NT2/D1 (cell line): ENCODE measurements around the gene RNF10.
A peak's percentile ranks its signal among the peaks of the same experiment; 100 is the strongest.

Experiments
- DNase-seq: peaks from one replicate; pipeline ENCODE4 v3.0.0-alpha.2; 2011; ENCODE audit warnings: low read depth, low spot score
- H3K27me3 ChIP-seq: 2 replicates; pipeline ENCODE4 v1.6.0; 2011; ENCODE audit warnings: mild to moderate bottlenecking; ENCODE audit not compliant: insufficient read length, insufficient read depth
- H3K36me3 ChIP-seq: 2 replicates; pipeline ENCODE4 v1.6.1; 2011; ENCODE audit warnings: mild to moderate bottlenecking, low read length, mixed read lengths; ENCODE audit not compliant: insufficient read depth, insufficient read length
- H3K4me1 ChIP-seq: 2 replicates; pipeline ENCODE4 v1.5.1; 2011; ENCODE audit not compliant: insufficient read depth, insufficient read length
- H3K4me3 ChIP-seq: 2 replicates; pipeline ENCODE4 v1.5.1; 2011; ENCODE audit warnings: low read depth; ENCODE audit not compliant: insufficient read length
- H3K9ac ChIP-seq: 2 replicates; pipeline ENCODE4 v1.6.0; 2011; ENCODE audit warnings: low read depth; ENCODE audit not compliant: insufficient read length
- H3K9me3 ChIP-seq: 2 replicates; pipeline ENCODE4 v1.5.1; 2011; ENCODE audit warnings: mild to moderate bottlenecking, low read length; ENCODE audit not compliant: insufficient read depth
- SUZ12 ChIP-seq: IDR thresholded peaks from 2 replicates; pipeline ENCODE4 v1.6.1; 2011; ENCODE audit not compliant: insufficient read length, insufficient read depth; ENCODE audit errors: extremely low read depth
- YY1 ChIP-seq: IDR thresholded peaks from 2 replicates; pipeline ENCODE4 v1.6.1; 2011; ENCODE audit not compliant: insufficient read length, insufficient read depth
- ZNF274 ChIP-seq: IDR thresholded peaks from 2 replicates; pipeline ENCODE4 v1.6.1; 2011; ENCODE audit warnings: mild to moderate bottlenecking, low read depth, low read length

Gene RNF10

DNA sequence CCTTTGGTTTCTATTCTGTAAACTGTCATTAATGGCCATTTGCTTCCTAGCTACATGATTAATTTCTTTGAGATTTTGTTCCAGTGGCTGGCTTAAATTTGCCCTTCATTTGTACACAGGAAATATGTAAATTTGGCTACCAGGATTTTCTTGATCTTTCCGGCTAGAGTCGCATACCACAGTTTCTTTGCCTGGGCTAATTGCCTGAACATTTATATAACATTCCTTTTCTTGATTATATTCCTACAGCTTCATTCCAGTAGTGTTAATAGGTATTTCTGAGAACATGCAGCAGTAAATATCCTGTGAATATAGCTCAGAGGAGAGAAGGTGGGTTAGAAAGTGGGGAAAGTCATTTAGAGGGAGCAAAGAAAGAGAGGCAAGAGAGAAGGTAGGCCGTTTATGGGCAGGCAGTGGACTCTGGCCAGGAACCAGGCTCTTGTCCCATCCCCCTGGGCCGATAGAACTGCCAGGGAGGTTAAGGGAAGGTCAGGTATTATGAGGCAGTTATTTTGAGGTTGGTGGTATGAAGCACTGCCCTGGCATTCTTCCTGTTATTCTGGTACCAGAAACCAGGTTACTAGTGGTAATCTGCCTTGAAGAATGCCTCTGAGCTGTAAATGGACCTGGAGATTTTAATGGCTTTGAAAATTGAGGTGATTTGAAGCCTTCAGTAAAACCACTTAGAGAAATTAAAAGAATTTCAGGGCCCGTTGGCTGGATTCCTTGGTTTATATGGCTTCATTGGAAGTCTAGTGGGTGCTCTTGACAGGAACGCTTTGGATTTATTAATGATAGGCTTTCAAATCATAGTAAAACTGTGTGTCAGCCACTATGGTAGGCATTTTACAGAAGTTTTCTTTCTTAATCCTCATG, 4.4 kb downstream of the RNF10 start:
- Histone ChIP-seq H3K36me3 (peaks cover 64% of the 10 kb centered on the region), H3K9ac (no peak overlapping the region), H3K9me3 (no peaks in the 10 kb centered on the region), H3K4me3 (no peak overlapping the region), H3K4me1 (peaks cover 3% of the 10 kb centered on the region), H3K27me3 (no peaks in the 10 kb centered on the region)
- TF ChIP-seq ZNF274 (no peak), YY1 (no peak), SUZ12 (no peak)
- DNase-seq = no peak

- no peak overlapping the region for H3K9ac ChIP-seq
- H3K36me3 ChIP-seq = peaks cover 71% of the 10 kb centered on the region
- no peak for TF ChIP-seq SUZ12
- TF ChIP-seq ZNF274 = no peak
- no peak for TF ChIP-seq YY1
- no peak for DNase-seq
- no peak overlapping the region for H3K4me3 ChIP-seq
- peaks cover 3% of the 10 kb centered on the region for H3K4me1 ChIP-seq
- H3K9me3 ChIP-seq = no peaks in the 10 kb centered on the region
- no peaks in the 10 kb centered on the region for H3K27me3 ChIP-seq
These were observed 5.1 kb downstream of the RNF10 start for GRCh38 chr12:120539303-120539702.

- Histone ChIP-seq H3K36me3 (peaks cover 74% of the 10 kb centered on the region), H3K4me3 (no peak overlapping the region), H3K9ac (peak overlapping the region; percentile 17), H3K9me3 (no peaks in the 10 kb centered on the region), H3K4me1 (peaks cover 3% of the 10 kb centered on the region), H3K27me3 (no peaks in the 10 kb centered on the region)
- TF ChIP-seq SUZ12 (no peak), YY1 (no peak), ZNF274 (no peak)
- DNase-seq = no peak
These were observed 6.3 kb downstream of the RNF10 start for GRCh38 chr12:120540445-120540844.

- TF ChIP-seq SUZ12 (no peak), YY1 (no peak), ZNF274 (no peak)
- DNase-seq = no peak
- Histone ChIP-seq H3K4me1 (no peaks in the 10 kb centered on the region), H3K36me3 (peaks cover 73% of the 10 kb centered on the region), H3K27me3 (no peaks in the 10 kb centered on the region), H3K9me3 (no peaks in the 10 kb centered on the region), H3K9ac (no peak overlapping the region), H3K4me3 (no peak overlapping the region)
These were observed 8.0 kb downstream of the RNF10 start for GRCh38 chr12:120542166-120542565.

DNA sequence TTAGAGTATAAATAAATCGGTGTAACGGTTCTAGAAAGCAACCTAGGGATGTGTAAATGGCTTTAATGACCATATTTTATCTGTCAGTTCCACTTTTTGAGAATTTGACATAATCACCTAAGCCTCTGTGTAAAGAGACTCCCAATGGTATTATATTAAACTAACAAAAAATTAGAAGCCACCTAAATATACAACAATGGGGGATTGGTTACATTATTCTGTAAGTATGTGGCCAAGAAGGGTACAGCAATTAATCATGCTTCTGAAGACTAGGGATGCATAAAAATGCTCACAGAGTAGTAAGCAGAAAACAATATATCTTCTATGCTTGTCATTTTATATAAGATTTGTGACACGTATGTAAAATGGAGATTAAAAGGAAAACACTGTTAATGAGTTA, 10.5 kb downstream of the RNF10 start:
- Histone ChIP-seq H3K9ac (no peak overlapping the region), H3K27me3 (no peaks in the 10 kb centered on the region), H3K4me1 (no peaks in the 10 kb centered on the region), H3K4me3 (no peak overlapping the region), H3K36me3 (peaks cover 78% of the 10 kb centered on the region), H3K9me3 (no peaks in the 10 kb centered on the region)
- TF ChIP-seq ZNF274 = no peak
- TF ChIP-seq YY1 = no peak
- TF ChIP-seq SUZ12 = no peak
- DNase-seq = no peak

DNA sequence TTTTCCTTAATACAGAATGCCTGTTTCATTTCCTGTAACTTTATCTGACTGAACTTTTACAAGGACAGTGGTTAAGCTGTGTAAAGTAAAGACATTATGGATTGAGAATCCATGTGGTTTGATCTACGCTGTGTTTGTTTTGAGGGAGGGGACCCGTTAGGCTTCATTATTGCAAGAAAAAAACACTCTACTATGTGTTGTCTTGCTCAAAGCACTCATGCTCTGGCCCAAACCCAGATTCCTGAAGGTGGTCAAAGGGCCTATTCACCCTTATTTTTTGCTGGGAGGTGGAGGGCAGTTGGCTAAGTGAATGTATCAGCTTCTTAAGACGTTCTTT, 11.9 kb downstream of the RNF10 start:
- Histone ChIP-seq H3K36me3 (peaks cover 77% of the 10 kb centered on the region), H3K4me3 (no peak overlapping the region), H3K9me3 (no peaks in the 10 kb centered on the region), H3K4me1 (no peaks in the 10 kb centered on the region), H3K9ac (no peak overlapping the region), H3K27me3 (no peaks in the 10 kb centered on the region)
- DNase-seq = no peak
- TF ChIP-seq SUZ12 (no peak), YY1 (no peak), ZNF274 (no peak)

DNA sequence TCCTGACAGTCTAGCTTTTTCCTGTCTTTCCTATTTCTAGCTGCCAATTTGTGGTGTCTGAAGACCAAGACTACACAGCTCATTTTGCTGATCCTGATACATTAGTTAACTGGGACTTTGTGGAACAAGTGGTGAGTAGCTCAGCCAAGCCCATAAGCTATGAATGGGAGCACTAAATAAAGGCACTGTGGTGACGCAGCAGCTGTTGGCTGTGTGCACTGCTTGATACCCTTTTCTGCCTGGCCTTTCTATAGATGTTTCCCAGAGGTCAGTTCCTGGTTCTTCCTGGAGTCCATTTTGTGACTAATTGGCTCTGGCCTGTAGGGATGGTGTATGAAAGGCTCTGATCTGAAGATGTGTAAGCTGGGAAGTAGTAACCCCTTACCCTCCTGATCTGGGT, 20.5 kb downstream of the RNF10 start:
- Histone ChIP-seq H3K36me3 (peaks cover 70% of the 10 kb centered on the region), H3K9me3 (no peaks in the 10 kb centered on the region), H3K4me1 (no peaks in the 10 kb centered on the region), H3K4me3 (no peak overlapping the region), H3K27me3 (no peaks in the 10 kb centered on the region), H3K9ac (no peak overlapping the region)
- no peak for TF ChIP-seq YY1
- TF ChIP-seq ZNF274 = no peak
- TF ChIP-seq SUZ12 = no peak
- no peak for DNase-seq

DNA sequence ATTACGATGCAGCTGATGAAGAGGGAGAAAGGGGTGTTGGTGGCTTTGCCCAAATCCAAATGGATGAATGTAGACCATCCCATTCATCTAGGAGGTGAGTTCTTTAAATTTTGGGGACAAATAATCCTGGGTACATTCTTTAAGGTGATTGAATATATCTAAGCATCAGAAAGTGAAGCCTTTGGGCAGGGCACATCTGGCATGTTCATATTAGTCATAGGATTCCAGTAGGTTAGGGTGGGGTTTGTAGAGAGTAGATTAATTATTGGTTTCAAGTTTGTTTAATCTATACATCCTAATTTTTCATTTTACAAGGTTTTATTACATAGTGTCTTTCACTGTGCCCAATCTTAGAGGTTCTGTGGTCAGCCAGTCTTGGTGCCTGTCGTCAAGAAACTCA, 23.4 kb downstream of the RNF10 start:
- TF ChIP-seq ZNF274 (no peak), YY1 (no peak), SUZ12 (no peak)
- Histone ChIP-seq H3K4me1 (no peaks in the 10 kb centered on the region), H3K9ac (no peak overlapping the region), H3K27me3 (no peaks in the 10 kb centered on the region), H3K9me3 (no peaks in the 10 kb centered on the region), H3K4me3 (no peak overlapping the region), H3K36me3 (peaks cover 79% of the 10 kb centered on the region)
- DNase-seq = no peak
